ENCODE data around the gene NHEJ1.

The NHEJ1 gene

GRCh38 chr2:219030177-219030940 lies 130.3 kb downstream of the NHEJ1 start:
- no peak for TF ChIP-seq CTCF (IDR thresholded peaks at IDR 0.05; ENCODE audit: low read depth, low read length, missing control alignments)
- H3K27me3 ChIP-seq (replicated peaks), result peaks cover 8% of the 10 kb centered on the region
- H3K4me3 ChIP-seq (ENCODE audit: low read depth, low read length), result no peak overlapping the region
- H3K36me3 ChIP-seq (replicated peaks), result no peaks in the 10 kb centered on the region
- no peak for DNase-seq
- H3K27ac ChIP-seq, result no peak overlapping the region
- in situ Hi-C loops (cut with HindIII; ENCODE audit: low pct_ligation_motif_present, low sequenced_read_pairs), result no loop called here

GRCh38 chr2:219029829-219030165 lies 130.8 kb downstream of the NHEJ1 start:
- Histone ChIP-seq H3K4me3 (ENCODE audit: low read depth, low read length) (no peak overlapping the region), H3K36me3 (replicated peaks) (no peaks in the 10 kb centered on the region), H3K27ac (no peak overlapping the region), H3K27me3 (replicated peaks) (peaks cover 8% of the 10 kb centered on the region)
- DNase-seq, result peak; percentile 64
- peak; percentile 96 for TF ChIP-seq CTCF (IDR thresholded peaks at IDR 0.05; ENCODE audit: low read depth, low read length, missing control alignments)
- in situ Hi-C loops (cut with HindIII; ENCODE audit: low pct_ligation_motif_present, low sequenced_read_pairs), result no loop called here

GRCh38 chr2:219028996-219029828 lies 131.4 kb downstream of the NHEJ1 start:
- DNase-seq, result no peak
- in situ Hi-C loops (cut with HindIII; ENCODE audit: low pct_ligation_motif_present, low sequenced_read_pairs), result no loop called here
- no peak for TF ChIP-seq CTCF (IDR thresholded peaks at IDR 0.05; ENCODE audit: low read depth, low read length, missing control alignments)
- Histone ChIP-seq H3K27ac (no peak overlapping the region), H3K4me3 (ENCODE audit: low read depth, low read length) (no peak overlapping the region), H3K36me3 (replicated peaks) (no peaks in the 10 kb centered on the region), H3K27me3 (replicated peaks) (peaks cover 8% of the 10 kb centered on the region)

GRCh38 chr2:219028141-219028540 lies 132.5 kb downstream of the NHEJ1 start:
- Histone ChIP-seq H3K36me3 (replicated peaks) (no peaks in the 10 kb centered on the region), H3K4me3 (ENCODE audit: low read depth, low read length) (no peak overlapping the region), H3K27me3 (replicated peaks) (peaks cover 10% of the 10 kb centered on the region), H3K27ac (no peak overlapping the region)
- no peak for DNase-seq
- TF ChIP-seq CTCF (IDR thresholded peaks at IDR 0.05; ENCODE audit: low read depth, low read length, missing control alignments), result no peak
- in situ Hi-C loops (cut with HindIII; ENCODE audit: low pct_ligation_motif_present, low sequenced_read_pairs), result no loop called here

- no peak for DNase-seq
- Histone ChIP-seq H3K27me3 (replicated peaks) (peaks cover 5% of the 10 kb centered on the region), H3K4me3 (ENCODE audit: low read depth, low read length) (no peak overlapping the region), H3K27ac (no peak overlapping the region), H3K36me3 (replicated peaks) (no peaks in the 10 kb centered on the region)
- TF ChIP-seq CTCF (IDR thresholded peaks at IDR 0.05; ENCODE audit: low read depth, low read length, missing control alignments), result no peak
- in situ Hi-C loops (cut with HindIII; ENCODE audit: low pct_ligation_motif_present, low sequenced_read_pairs), result no loop called here
Measured at GRCh38 chr2:219027511-219028055, 133.0 kb downstream of the NHEJ1 start.

Measured in brain microvascular endothelial cell (primary cell).